GM19025 (cell line): Measurements from ENCODE around the gene CST7.
"Not testable (repeated sequence)": the region's sequence is repeated elsewhere in the genome, so short reads cannot be mapped to it uniquely, and the experiment has no call there.

Source experiments
- ATAC-seq: cut with Tn5 transposase; IDR thresholded peaks from one replicate; pipeline ENCODE4 v1.9.1; 2021; ENCODE audit warnings: mild to moderate bottlenecking, low read depth, moderate library complexity; ENCODE audit not compliant: unreplicated experiment

Gene CST7

DNA sequence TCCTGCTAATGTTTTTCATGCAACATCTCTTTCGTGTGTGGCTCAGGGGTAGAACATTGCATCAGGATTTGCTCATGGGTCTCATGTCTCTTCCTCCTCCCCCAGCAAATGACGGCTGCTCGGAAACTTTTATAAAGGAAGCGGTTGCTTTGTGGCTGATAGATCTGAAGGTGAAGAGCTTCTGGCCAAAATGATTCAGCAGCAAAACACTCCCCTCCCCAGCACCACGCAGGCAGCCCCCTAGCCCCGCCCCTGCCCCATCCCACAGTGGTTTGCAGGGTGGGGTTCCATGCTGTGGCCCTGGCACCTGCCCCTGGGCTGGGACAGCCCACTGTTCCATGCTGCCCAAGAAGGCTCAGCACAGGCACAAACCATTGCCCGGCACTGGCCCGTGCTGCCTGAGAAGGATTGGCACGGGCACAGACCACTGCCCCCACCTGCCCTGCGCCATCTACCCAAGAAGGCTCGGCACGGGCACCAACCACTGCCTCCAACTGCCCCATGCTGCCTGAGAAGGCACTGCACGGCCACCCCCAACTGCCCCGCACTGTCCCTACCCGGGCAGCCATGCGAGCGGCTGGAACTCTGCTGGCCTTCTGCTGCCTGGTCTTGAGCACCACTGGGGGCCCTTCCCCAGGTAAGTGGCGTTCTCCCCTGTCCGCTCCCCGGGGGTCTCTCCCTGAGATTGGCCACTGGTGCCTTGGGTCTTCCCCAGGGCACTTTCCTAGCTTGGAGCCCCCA lies at the start of gene CST7:
Gene CST7, plus strand, starts transcription at position 331 of the 741 bp plus-strand sequence. Its CDS starts 237 bp downstream, at position 568.
- ATAC-seq: no peak

- no peak for ATAC-seq
Observed at GRCh38 chr20:24906806-24907205, 42.3 kb upstream of the CST7 start.

DNA sequence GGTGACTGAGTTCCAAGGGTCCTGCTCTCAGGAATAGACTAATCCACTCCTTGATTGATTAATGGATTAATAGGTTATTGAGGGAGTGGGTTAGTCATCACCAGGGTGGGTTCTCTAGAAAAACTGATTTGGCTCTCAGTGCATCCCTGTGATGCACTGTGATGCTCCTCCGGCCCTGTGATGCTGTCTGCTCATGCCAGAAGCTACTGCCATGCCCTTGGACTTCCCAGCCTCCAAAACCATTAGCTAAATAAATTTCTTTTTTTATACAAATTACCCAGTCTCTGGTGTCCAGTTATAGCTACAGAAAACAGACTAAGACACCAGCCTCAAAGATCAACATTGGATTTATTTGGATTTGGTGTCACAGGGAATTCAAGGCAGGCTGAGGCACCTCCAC lies 40.4 kb upstream of the CST7 start:
- ATAC-seq: no peak

- ATAC-seq: no peak
Observed at GRCh38 chr20:24909086-24909780, 39.8 kb upstream of the CST7 start.

DNA sequence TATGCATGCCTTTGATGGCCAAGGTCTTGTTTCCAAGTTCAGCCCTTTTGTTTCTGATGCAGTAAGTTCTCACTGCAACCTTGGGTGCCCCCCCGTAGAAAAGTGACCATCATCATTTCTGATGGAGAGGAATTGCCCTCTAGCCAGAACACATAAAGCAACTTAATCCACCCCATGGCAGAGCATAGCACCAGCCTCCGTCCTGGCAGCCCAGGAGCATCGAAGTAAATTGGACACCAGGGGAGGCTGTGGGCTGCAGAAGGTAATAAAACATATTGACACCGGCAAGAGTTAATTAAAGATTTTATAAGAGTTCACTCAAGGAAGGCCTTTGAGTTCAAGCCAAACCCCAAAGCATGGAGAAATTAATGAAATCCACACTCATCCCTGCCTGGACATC lies 39.2 kb upstream of the CST7 start:
- no peak for ATAC-seq

DNA sequence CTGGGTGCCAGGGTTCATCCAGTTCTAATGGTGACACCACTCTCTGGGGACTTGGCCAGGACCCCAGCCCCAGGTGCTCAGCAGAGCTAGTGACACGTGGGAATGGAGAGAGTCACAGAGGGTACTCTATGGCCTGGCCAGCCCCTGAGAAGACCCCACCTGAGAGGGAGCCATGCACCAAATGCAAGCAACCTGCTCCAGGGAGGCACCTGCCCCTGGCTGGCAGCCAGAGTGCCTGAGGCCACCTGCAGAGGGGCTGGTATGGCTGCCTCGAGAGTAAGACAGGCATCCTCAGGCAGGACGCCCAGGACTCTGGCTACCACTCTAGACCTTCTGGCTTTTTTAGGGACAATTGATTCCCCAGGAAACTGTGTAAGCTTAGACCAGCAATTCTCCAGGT lies 38.6 kb upstream of the CST7 start:
- ATAC-seq: no peak

GRCh38 chr20:24911461-24911860 lies 37.6 kb upstream of the CST7 start:
- ATAC-seq: no peak

- no peak for ATAC-seq
Observed at GRCh38 chr20:24912397-24913075, 36.5 kb upstream of the CST7 start.

DNA sequence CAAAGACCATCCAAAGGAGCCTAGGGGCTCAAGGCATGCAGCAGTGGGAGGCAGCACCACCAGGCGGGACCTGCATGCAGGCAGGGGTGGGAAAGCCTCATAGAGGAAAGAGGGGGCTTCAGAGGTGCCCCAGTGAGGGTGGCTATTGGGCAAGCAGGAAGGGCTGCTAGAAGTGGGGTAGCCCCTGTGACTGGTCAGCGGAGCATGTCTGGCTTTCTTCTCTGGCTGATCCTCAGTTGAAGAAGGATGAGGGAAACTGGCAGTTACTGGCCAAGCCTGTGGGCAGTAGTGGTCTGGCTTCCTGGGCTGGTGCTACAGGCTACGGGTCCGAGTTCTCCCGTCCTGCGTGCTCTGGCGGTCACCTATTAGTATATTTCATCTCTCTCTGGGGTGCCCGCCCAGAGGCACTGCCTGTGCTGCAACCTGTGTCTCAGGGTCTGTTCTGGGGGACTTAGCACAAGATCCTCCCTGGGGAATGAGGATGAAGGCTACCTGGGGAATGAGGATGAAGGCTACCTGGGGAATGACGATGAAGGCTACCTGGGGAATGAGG lies 35.9 kb upstream of the CST7 start:
- no peak for ATAC-seq

- ATAC-seq: no peak
Observed at GRCh38 chr20:24914388-24915241, 34.5 kb upstream of the CST7 start.

DNA sequence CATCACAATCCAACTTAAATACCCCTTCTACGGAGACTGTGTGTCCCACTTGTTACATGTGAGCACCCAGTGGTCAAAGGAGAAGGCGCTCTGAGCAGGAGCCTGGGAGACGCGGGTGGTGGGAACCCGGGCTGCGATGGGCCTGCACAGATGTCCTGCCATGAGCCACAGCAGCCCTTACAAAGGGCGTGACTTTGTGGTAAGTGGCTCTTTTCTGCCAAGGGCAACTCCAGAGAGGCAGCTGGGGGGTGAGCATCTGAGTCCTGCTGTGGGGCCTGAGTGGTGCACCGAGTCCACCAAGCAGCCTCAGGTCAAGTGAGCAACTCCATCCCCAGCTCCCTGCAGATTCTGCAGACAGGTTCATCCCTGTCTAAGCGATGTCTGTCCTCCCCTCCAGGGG lies 33.6 kb upstream of the CST7 start:
- ATAC-seq: no peak

DNA sequence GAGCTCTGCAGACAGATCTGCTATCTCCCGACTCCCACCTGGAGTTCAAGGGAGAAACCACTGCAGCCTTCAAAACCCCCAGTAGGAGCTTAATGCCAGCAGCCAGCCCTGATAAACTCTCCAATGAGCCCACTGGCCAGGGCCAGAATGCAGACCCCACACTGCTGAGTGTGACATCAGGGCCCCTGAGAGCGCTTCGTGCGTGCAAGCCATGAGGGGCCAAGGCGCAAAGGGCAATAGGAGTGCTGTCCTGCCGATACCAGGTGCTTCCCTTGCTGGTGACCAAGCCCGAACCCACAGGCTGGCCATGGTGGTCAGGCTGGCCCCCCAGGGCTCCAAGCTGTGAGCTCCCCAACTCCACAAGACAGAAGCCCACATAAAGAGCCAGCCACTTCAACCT lies 33.2 kb upstream of the CST7 start:
- ATAC-seq: no peak

GRCh38 chr20:24916412-24916811 lies 32.7 kb upstream of the CST7 start:
- no peak for ATAC-seq

- no peak for ATAC-seq
Observed at GRCh38 chr20:24917056-24917455, 32.0 kb upstream of the CST7 start.

- no peak for ATAC-seq
Observed at GRCh38 chr20:24917797-24918578, 31.1 kb upstream of the CST7 start.

- no peak for ATAC-seq
Observed at GRCh38 chr20:24918579-24919566, 30.2 kb upstream of the CST7 start.

GRCh38 chr20:24919665-24920064 lies 29.4 kb upstream of the CST7 start:
- ATAC-seq: not testable (repeated sequence)

DNA sequence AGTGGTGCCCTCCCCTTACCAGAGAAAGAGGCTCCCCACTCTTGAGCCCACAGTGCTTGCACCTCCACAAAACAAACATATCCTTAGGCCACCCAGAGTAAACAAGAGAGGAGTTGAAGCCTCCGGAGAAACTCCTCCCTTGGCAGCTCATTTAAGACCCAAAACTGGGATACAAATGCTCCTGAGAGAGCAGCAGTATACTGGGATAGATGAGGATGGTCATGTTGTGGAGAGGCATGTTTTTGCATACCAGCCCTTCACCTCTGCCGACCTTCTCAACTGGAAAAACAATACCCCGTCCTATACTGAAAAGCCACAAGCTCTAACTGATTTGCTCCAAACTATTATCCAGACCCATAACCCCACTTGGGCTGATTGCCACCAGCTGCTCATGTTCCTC lies 28.4 kb upstream of the CST7 start:
- not testable (repeated sequence) for ATAC-seq
